ENCODE results near the gene TTC33.
"Not testable (repeated sequence)": the region's sequence is repeated elsewhere in the genome, so short reads cannot be mapped to it uniquely, and the experiment has no call there.

The TTC33 gene

GRCh38 chr5:40603378-40603777 lies 152.4 kb downstream of the TTC33 start:
- no peak for DNase-seq

- no peak for DNase-seq
Measured at GRCh38 chr5:40601198-40601868, 154.4 kb downstream of the TTC33 start.

DNA sequence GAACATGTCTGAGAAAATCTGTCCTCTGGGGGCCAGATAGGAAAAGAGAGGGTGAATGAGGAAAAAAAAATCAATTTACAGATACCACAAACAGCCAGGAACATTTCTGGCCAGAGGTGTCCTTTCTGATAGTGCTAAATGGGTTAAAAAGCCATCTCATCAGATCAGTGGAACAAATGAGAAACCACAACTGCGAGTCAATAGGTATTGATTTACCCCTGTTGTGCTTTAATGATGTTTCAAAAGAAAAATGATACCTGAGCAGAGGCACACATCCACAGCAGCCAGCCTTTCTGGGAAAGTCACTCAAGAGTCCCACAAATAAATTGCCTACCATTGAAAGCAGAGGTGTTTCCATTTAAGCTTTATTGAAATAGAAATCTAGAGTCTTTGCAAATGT lies 155.4 kb downstream of the TTC33 start:
- peak; percentile 7 for DNase-seq

- DNase-seq, result no peak
Measured at GRCh38 chr5:40599676-40600075, 156.1 kb downstream of the TTC33 start.

- DNase-seq, result no peak
Measured at GRCh38 chr5:40594811-40595210, 160.9 kb downstream of the TTC33 start.

GRCh38 chr5:40591727-40592396 lies 163.9 kb downstream of the TTC33 start:
- not testable (repeated sequence) for DNase-seq

GRCh38 chr5:40587376-40587775 lies 168.4 kb downstream of the TTC33 start:
- no peak for DNase-seq

GRCh38 chr5:40585537-40586267 lies 170.1 kb downstream of the TTC33 start:
- no peak for DNase-seq

GRCh38 chr5:40584054-40584453 lies 171.7 kb downstream of the TTC33 start:
- DNase-seq, result no peak

DNA sequence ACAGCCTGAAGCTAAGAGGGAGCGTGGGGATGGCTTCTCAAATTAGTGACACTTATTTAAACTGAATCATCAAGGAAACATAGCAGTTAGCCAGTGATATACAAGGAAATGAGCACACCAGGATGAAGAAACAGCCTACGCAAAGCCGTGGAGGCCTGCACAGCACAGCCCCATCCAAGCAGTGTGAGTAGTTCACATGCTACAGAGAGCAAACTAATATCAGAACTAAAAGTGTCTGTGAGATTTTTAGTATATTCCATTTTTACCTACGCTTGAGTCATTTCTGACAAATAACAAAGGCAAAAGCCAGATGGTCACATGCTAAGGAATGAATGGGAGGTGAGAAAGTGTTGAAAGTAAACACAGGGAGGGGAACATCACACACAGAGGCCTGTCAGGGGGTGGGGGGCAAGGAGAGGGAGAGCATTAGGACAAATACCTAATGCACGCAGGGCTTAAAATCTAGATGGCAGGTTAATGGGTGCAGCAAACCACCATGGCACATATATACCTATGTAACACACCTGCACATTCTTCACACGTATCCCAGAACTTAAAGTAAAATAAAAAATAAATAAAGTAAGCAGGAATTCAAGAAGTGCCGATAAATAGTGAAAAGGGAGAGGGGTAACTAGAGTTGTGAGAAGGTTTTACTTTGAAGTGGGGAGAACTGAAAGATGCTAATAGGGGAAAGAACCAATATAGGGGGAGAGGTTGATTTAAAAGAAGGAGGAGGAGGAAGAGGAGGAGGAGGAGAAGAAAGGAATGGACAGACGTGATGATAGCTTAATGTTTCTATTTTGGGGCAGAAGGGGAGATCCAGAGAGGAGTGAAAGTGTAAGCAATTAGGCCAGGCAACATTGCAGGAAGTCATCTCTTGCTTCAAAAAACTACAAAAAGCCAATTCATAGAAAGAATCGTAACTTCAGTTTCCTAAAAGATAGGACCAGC lies 177.0 kb downstream of the TTC33 start:
- DNase-seq, result no peak

DNA sequence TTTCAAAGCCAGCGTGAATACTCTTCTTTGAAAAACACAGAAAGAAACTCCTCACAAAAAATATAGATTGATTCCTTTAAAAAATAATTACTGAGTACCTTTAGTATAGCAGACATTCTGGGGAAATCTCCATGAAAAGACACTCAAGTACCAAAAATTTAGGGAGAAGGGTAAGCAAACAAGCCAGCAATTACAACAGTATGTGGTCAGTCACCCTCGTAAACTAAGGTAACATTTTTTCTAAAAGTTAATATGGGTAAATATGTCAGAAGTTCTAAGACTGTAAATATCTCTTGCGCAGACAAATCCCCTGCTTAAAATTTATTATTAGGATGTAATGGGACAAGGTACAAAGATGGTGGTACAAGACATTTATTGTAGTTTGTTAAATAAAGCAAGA lies 178.0 kb downstream of the TTC33 start:
- DNase-seq, result no peak

DNA sequence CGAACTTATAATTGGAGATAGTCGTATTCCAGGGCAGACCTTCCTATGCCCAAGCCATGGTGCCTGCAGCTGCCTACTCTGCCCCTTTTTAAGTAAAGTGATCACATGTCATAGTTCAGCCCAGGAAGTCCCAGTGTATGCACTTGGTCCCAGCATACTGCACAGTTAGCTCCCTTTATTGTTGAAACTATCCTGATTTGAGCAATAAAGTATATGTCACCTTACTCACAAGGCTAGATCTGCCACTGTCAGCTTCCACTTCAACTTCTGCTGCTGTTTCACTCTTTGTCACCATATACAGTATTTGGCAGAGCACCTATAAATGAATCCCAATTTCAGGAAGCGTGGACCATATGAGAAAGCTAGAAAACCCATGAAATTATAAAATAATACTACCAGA lies 179.8 kb downstream of the TTC33 start:
- no peak for DNase-seq

DNA sequence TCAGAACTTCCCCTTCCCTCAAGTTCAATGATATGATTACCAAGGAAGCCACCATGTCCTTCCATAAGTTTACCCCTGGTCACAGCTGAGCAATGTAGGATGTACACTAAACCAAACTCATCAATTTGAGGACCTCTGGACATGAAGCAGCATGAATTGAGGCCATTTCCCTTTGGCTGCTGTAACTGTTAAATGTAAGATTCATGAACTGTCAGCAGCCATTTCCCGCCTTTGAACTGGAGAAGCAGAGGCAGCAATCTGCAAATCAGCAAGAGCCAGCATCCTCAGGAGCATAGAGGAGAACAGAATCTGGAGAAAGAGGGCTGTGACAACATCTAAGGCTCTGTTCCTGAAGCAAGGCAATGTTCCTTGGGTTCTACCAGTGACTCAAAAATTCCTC lies 180.3 kb downstream of the TTC33 start:
- DNase-seq, result no peak

GRCh38 chr5:40572937-40573336 lies 182.8 kb downstream of the TTC33 start:
- no peak for DNase-seq

- DNase-seq, result no peak
Measured at GRCh38 chr5:40572391-40572790, 183.4 kb downstream of the TTC33 start.

GRCh38 chr5:40571729-40572128 lies 184.0 kb downstream of the TTC33 start:
- no peak for DNase-seq

DNA sequence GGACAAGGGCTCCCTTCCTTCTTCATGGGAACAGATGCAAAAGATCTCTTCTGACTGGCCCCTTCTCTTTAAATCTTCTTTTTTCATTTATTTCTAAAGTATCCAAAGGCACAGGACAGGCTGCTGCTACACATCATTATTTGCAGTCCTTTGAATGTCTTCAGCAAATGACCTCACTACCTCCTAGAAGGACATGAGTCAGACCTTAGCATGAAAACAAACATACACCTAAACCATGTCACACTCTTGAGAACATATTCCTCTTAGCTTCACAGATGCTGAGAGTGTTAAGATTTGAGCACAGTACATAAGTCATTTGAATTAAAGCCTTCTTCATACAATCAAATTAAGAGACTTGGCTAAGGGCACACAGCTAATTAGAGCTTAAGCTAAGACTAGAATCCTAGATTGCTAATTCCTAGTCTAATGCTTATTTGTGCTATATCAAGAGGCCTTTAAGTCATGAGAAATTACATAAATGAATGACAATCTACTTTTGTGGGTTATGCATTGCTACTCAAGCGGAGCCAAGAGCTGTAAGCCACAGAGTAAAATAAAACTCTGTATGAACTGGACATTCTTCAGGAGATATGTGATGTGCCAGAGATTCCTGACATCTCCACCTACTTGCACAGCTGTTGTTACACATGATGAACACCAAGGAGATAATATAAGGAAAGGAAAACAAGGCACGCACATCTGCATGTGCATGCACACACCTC lies 185.2 kb downstream of the TTC33 start:
- DNase-seq, result no peak

DNA sequence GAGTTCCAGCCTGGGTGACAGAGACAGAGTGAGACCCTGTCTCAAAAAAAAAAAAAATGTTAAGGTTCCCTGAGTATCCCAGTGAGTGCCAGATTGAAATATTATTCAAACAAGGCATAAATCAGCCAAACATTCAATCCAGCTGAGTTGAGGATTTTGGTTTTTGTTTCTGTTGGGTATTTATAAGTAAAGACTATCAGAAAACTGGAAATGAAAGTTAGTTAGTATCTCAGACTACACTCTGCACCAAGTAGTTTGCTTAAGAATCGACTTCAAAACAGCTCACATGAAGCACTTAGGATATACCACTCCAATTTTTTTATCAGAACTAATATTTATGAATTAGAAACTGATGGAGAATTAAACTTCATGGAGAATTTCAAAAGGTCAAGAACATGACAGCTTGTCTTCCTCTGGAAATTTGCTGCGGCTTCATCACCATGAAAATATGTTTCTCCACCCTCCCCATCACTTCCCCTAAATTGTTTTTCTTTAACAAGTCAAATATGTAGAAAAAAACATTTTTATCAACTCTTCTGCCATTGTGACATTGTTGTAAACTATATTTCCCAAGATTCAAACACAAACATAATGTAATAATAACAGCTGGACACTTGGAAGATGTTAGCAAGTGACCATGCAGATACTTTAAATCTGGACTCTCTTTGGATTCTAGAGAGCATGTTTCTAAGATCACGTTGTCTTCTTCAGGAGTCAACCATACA lies 186.1 kb downstream of the TTC33 start:
- DNase-seq, result no peak

GRCh38 chr5:40568548-40568947 lies 187.2 kb downstream of the TTC33 start:
- DNase-seq, result no peak

DNA sequence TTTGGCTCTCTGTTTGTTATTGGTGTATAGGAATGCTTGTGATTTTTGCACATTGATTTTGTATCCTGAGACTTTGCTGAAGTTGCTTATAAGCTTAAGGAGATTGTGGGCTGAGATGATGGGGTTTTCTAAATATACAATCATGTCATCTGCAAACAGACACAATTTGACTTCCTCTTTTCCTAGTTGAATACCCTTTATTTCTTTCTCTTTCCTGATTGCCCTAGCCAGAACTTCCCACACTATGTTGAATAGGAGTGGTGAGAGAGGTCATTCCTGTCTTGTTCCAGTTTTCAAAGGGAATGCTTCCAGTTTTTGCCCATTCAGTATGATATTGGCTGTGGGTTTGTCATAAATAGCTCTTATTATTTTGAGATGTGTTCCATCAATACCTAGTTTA lies 192.6 kb downstream of the TTC33 start:
- DNase-seq, result not testable (repeated sequence)

- DNase-seq, result no peak
Measured at GRCh38 chr5:40560474-40561110, 195.2 kb downstream of the TTC33 start.
